Stimulated activated CD4-positive, alpha-beta T cell treated with anti-CD3 and anti-CD28 coated beads, Interleukin-1b, Interleukin-23, amount 100 ng/mL, for 4 hours (primary cell): ENCODE measurements around the gene CTTNBP2.

Source experiments
- DNase-seq, 2 donors: peaks; one replicate each; pipeline ENCODE4 v3.0.0-alpha.2; 2020; ENCODE audit warnings: low read depth in 2 of 2

CTTNBP2 gene

DNA sequence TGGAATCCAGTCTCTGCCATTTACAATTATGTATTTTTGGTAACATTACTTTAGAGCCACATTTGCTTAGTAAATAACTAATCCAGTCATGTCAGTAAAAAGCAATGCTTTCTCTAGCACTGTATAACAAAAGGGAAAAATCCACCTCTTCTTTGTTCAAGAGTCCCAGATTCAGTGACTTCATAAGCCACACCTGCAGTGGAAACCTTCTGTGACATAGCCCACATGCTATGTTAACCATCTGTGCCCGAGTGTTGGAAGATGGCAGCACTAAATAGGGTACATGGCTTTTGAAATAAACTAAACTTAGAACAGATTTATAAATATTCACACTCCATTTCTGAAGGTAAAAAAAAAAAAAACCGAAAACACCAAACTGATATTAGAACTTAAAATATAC lies 83.0 kb downstream of the CTTNBP2 start:
- no peak for DNase-seq

DNA sequence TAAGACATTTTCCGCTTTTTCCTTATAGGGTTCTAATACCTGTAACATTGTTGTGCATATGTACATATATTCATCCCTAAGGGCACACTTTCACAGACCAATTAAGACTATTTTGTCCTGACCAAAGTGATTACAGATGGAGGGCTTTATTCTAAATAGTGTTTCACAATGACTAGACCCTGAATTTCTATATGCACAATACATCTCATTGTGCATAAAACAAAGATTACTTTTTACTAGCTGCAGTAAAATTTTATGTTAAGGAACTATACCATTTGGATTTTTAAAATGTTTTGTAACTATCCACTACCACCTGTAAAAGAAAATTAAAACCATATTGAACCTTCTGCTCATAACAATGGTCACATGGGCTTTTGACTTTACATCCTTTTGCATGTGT lies 87.8 kb downstream of the CTTNBP2 start:
- DNase-seq = no peak

DNA sequence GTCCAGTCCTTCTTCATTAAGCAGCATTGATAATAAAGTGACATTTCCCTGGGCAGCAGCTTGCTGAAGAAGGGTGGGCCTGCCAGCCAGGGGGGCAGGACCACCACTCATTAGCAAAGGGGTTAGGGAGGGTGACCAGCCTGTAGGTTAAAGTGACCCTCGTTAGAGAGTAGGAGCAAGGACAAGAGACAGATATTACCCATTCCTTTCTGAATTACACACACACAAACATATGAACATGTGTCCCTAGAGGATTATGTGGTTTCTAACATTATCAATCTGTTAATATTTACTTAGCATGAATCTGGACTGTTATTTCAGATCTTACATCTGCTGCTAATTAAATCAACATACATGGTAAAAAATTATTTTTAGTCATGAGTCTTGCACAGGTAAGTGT lies 88.9 kb downstream of the CTTNBP2 start:
- DNase-seq = no peak

GRCh38 chr7:117782761-117783160 lies 90.5 kb downstream of the CTTNBP2 start:
- DNase-seq = no peak

DNA sequence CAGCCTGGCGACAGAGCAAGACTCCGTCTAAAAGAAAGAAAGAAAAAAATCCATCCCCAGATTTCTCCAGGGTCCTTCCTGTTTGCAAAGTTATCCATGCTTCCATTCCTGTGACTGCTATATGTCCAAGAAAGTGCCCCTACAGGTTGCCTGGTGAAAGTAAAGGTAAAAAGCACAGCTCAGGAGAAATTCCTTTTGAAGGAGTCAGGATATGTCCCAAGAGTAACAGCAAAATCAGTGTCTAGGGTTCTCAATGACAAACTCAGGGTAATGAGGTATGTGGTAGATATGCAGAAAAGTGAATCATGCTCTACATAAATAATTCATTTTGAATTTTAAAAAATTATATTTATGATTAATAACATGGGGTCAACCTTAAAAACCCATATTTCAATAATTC lies 91.5 kb downstream of the CTTNBP2 start:
- DNase-seq = no peak

DNA sequence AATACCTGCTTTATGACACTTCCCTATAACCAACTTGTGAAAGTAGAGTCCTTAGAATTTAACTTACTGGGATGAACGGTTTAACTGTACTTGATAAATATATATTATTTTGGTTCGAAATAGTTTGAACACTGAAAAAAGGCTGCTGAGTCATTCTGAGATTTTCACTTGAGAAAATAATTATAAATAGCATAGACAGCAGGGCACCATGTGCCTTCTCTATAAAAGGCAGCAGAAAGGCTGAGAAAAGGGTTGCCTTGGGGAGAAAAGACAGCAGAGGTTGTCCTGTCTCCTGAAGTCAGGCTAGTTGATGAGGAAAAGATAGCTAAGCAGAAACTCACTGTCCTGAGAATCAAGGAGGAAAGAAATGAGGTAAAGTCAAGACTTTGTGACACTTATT lies 92.4 kb downstream of the CTTNBP2 start:
- no peak for DNase-seq

DNA sequence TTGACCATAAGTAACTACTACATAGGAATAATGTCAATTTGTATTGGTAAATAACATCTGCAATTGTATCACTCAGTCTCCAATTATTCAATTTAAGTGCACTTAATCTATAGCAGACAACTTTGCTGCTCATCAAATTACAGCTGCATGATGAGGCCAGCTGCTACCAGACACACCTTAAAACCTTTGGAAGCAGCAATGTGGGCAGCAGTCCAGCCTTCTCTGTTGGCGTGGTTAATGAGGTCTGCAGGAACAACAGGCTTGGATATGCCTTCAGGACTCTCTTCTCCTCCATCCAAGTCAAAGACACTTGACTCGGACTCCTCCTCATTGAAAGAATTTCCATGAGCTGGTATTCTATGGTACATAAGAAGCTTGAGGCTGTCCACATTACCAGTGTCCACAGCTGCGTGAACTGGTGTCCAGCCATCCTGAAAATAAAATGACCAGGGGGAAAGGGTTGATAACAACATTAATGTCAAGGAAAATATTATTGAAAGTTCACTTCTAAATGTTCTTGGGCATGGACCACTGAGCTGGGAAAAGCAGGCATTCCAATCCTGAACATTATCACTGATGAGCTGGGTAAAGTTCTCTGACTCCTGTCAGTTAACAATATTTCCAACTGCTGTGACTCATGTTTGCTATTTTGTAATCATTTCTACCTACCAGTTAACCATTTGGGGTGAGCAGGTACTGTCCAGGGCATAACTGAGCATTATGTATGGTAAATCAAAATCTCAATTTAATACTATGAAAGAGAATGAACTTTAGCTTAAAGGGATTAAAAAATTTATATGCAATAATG lies 95.7 kb downstream of the CTTNBP2 start:
- no peak for DNase-seq

DNA sequence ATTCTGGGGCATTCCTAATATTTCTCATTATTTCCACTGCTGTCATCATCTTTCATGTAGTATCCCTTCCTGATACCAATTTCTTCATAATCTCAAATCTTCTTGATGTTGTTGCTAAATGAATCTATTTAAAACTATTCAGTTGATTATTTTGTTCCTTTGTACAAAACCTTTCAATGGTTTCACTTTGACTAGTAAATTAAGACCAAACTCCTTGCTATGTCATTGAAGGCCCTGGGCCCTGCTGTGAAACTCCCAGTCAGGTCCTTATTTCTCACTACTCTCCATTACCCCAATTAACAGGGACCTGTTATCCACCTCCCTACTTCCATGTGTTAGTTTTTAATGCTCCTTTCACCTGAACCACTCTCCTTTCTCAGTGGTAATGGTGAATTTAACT lies 97.0 kb downstream of the CTTNBP2 start:
- DNase-seq = no peak

DNA sequence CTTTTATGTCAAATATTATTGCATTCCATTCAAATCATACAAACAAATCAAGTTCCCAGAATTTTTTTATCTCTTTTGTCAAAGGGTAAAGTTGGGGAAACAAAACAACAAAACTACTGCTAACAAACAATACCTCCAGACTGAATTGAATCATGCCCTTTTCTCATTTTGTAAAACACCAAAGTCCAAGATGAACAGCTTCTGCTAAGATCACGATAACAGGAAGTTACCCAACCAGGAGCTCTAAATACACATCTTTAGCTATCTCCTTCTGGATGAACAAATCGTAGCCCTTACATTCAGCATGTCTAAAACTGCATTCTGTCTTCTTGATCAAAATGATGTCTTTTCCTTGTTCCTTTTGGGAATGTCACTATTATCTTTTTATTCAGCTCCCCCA lies 97.4 kb downstream of the CTTNBP2 start:
- DNase-seq = no peak

DNA sequence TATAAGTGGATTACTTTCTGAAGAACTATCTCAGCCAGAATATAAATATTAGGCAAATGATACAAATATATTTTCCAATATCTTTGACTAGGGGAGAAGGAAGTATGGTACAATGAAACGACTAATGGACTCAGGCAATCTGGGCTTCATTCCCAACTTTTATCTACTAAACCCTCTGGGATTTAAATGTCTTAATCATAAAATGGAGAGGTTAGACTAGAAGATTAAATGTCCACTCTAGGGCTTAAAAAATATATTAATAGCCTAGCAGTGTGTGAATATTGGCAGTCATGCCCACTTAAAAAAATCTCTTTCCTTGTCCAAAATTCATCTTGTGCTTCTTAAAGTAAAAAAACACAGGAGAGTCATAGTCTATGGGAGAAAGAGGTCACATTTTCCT lies 98.3 kb downstream of the CTTNBP2 start:
- no peak for DNase-seq

DNA sequence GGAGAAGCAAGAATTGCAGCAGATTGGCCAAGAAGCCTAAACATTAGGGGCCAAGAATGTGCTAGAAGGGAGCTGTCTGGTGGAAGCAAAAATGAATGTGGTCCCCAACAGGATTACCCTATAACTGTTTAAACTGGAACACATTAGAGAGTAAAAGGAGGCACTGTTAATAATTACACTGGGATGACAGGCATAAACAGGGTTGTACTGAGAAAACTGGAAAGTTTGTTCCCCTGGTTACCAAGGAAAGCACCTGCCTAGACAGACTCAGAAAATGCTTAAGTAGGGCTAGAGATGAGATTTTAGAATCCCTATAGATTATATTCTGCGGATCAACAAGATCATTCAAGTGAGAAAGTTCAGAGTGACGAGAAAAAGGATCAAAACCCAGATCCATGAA lies 100.8 kb downstream of the CTTNBP2 start:
- DNase-seq = no peak

DNA sequence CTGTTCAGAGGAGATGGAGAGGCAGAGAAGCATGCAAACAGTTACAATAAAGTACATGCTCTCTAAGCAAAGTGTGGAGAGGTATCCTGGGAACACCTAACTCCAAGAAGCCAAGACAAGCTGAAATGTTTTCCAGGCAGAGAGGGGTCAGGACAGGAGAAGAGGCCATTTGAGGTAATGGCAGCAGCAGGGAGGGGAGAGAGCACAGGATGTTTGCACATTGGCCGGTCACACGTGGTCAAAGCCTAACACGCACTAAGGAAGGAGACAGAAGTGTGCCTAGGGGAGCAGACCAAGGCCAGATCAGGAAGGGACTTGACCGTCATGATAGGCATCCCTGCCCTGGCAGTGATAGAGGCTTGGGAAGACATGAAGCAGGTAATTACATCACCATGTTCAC lies 101.5 kb downstream of the CTTNBP2 start:
- no peak for DNase-seq

DNA sequence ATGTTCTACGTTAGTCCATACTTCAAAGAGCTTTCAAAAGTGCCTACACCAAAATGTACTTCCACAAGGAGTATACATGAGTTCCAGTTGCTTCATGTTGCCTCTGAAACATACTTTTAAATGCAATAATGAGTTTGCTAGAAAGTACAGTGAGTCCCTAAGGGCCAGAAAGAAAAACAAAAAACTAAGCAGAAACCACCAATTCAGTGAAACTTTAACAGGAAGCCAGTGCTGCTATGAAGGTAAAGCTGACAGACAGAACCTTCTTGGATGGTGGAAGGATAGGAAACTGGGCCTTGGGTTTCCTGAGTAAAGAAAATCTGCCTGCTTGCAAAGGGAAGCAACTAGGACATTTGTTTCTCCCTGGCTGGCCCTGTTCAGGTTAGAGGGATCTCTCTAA lies 104.2 kb downstream of the CTTNBP2 start:
- no peak for DNase-seq

- DNase-seq = no peak
Observed at GRCh38 chr7:117767951-117768350, 105.3 kb downstream of the CTTNBP2 start.

GRCh38 chr7:117766913-117767312 lies 106.3 kb downstream of the CTTNBP2 start:
- no peak for DNase-seq

- no peak for DNase-seq
Observed at GRCh38 chr7:117764031-117764430, 109.2 kb downstream of the CTTNBP2 start.

DNA sequence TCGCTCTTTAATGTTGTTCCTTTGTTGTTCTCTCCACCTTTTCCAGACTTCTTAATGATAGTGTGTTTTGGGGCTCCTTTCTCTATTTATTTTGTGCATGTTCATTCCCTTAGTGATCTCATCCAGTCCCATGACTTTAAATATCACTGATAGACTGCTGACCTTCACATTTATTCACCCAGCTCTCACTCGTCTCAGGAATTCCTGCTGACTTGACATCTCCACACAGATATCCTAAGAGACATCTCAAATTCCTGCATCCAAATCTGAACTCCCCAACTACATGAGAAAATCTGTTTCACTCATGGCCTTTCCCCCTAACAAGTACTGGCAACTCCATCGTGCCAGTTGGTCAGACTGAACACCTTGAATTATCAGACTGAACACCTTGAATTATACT lies 111.2 kb downstream of the CTTNBP2 start:
- no peak for DNase-seq

DNA sequence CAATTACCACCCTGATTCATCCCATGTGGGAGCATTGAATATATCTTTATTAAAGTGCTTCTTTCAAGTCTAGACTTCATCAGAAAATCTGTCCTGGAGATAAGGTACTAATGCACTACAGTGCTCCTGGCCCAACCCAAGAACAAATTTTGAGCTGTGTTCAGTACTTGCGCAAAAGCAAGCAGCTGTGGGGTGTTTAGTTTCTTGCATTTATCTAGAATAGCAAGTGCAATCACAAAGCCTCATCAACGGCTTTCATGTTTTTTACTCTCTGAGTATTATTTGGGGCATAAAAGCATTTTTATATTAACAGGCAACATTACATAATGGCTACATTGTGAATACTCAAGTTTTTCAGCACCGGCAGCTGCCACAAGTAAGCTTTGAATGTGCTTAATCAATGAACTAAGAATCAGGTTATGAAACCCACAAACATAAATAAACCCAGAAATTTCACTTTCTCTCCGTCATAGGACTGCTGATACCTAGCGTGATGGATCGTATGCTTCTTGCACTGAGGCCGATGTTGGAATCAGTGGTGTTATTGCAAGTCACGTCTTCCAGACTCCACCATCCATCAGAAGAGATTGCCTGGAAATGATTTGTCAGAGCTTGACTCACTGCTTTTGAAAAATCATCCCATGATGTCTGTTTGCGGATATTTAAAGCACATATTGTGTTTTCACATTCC lies 113.1 kb downstream of the CTTNBP2 start:
- DNase-seq = no peak

DNA sequence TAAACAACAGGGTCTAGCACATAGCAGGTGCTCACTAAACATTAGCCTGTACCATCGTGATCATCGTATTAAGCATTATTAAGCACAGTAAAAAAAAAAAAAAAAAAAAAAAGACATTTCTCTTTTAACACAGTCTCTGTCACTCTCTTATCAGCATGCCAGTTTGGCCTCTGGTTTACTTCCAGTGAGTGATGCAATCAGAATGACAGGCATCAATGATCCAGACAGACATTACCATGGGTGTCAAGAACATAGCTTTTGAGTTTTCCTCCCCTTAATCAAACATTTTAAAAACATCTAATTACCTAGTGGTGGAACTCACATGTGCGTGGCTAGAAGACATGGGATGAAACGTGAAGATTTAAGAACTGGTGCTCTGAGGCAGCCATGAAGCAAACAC lies 115.8 kb downstream of the CTTNBP2 start:
- DNase-seq = no peak

DNA sequence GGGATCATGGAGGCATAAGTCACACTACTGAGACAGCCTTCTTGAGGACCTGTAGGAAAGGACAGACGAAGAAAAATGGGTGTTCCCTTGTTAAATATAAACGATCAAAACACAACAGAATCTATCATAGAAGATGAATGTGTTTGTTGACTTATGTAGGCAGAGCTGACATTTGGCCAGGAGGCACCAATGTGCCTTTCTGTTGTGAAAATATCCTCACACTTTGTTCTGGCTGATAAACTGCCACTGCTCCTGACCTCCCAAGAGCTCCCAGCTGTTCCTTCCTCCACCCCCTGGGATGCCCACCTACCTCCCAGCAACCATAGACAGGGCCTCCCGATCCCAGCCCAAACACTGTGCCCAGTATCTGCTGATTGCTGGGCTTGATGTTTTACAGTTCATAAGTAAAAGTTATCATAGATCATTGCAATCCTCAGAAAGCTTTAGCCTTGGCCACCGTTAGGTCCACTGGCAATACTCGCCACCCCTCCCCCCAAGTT lies 116.6 kb downstream of the CTTNBP2 start:
- DNase-seq = no peak

DNA sequence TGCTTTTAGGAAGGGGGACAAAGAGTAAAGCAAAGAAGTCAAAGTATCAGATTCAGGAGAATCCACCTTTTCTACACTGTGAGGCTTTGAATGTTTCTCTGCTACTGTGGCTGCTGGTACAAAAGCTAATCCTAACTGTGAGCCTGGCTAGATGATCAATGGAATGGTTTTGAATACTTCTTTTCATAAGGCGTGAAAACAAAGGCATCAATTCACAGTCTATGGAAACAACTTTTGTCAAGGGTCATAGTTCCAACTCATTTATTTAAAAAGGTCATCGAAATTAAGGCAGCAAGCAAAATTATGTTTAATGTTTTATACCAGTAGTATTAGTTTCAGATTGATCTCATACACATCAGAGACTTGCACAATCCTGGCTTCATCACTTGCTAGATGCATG lies 118.1 kb downstream of the CTTNBP2 start:
- no peak for DNase-seq

DNA sequence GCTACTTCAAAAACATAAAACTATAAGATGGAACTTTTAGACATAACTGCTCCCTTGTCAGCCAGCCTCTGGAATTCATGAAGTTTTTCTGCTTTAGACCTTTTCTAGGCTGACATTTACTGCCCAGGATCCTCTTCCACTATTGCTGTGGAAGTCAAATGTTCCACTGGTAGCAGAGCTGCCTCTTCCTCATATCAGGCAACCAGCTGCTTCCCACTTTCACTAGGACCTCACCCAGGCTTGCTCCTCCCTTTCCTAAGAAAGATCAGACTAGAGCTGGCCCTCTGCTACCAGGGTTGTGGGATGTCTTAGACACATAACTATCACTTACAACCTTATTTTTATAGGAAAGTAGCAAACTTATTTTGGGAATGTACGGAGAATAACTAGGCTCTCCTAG lies 121.5 kb downstream of the CTTNBP2 start:
- DNase-seq = no peak
